K562 (cell line): ENCODE results near the gene SLC35F4. TPM values are rescaled to one million over a fixed set of nuclear protein-coding genes. Genes with fewer than 3 reads are reported as not detected.

Experiments
- ATAC-seq: fragments of 200-7000 bp; cut with Tn5 transposase; 3 replicates; pipeline ENCODE4 v1.9.1; 2020; ENCODE audit warnings: moderate library complexity
- BruUV-seq: library from RNA; stranded (reverse); fragments of 400-500 nt; replicated peaks from 2 replicates; lab custom pipeline; 2021; lab: Mats Ljungman, UMichigan
- CTCF ChIA-PET: fragments of 300-600 bp; formaldehyde crosslinking; extraction: SDS; loops from one replicate; lab custom pipeline; 2021; ENCODE audit warnings: low intra/inter-chr PET ratio; lab: Yijun Ruan, JAX
- POLR2A ChIA-PET: fragments of 300-600, 350-650 bp; sonication (Branson Sonifier 250); formaldehyde crosslinking; extraction: SDS; loops from one replicate; lab custom pipeline; 2021; ENCODE audit warnings: antibody characterized with exemption, inconsistent platforms; lab: Yijun Ruan, JAX
- DNase-seq, 4 experiments: peaks; one replicate each; pipeline versions ENCODE4 v3.0.0 to v3.0.0-alpha.2; 2011 to 2018; ENCODE audit warnings: low spot score in 3 of 4, mixed read lengths in 3 of 4; ENCODE audit errors: extremely low read depth in 1 of 4
- FAIRE-seq: peaks from 2 replicates; lab custom pipeline; 2011; peaks lifted over from hg19 to GRCh38; lab: Jason Lieb, UNC
- H2AFZ ChIP-seq: 2 replicates; pipeline ENCODE4 v1.6.0; 2011; ENCODE audit warnings: low read depth, low read length, control low read depth, inconsistent platforms
- H3K27ac ChIP-seq: fragments of 200-600 bp; 3 replicates; pipeline ENCODE4 v1.8.0; 2011; ENCODE audit warnings: low read depth, mild to moderate bottlenecking, control low read depth, inconsistent platforms, low read length, moderate library complexity, mixed read lengths; ENCODE audit errors: extremely low read depth
- H3K27me3 ChIP-seq, 2 experiments: fragments of 300-600 bp in 1 of 2; 2 replicates in 1 of 2; 3 replicates in 1 of 2; pipeline versions ENCODE4 v1.6.0 to v1.8.0; 2011; ENCODE audit warnings: inconsistent platforms in 2 of 2, low read length in 2 of 2, mild to moderate bottlenecking in 1 of 2, mixed read lengths in 1 of 2, moderate library complexity in 1 of 2; ENCODE audit not compliant: control insufficient read depth in 2 of 2, insufficient read depth in 2 of 2
- H3K36me3 ChIP-seq: fragments of 300-600 bp; 3 replicates; pipeline ENCODE4 v1.8.0; 2011; ENCODE audit warnings: mild to moderate bottlenecking, low read length, inconsistent platforms; ENCODE audit not compliant: control insufficient read depth, insufficient read depth
- H3K4me1 ChIP-seq, 2 experiments: fragments of 200-600 bp in 1 of 2; replicated peaks in 1 of 2; 2 replicates in 1 of 2; 3 replicates in 1 of 2; pipeline versions ENCODE4 v1.5.1 to v1.8.0; 2011; ENCODE audit warnings: inconsistent platforms in 2 of 2, low read length in 2 of 2, mild to moderate bottlenecking in 1 of 2, mixed read lengths in 1 of 2, moderate library complexity in 1 of 2; ENCODE audit not compliant: control insufficient read depth in 2 of 2, insufficient read depth in 2 of 2
- H3K4me2 ChIP-seq: 2 replicates; pipeline ENCODE4 v1.6.1; 2011; ENCODE audit warnings: low read length, control low read depth, inconsistent platforms, mixed read lengths; ENCODE audit not compliant: insufficient read depth
- H3K4me3 ChIP-seq: fragments of 200-600 bp; sonication (generic), shearing (Covaris generic); 2 replicates; pipeline ENCODE4 v1.5.1; 2016; ENCODE audit warnings: control low read depth, inconsistent platforms
- H3K79me2 ChIP-seq: fragments of 200-600 bp; 3 replicates; pipeline ENCODE4 v1.8.0; 2011; ENCODE audit warnings: low read length, inconsistent platforms; ENCODE audit not compliant: control insufficient read depth, insufficient read depth
- H3K9ac ChIP-seq, 2 experiments: 2 replicates each; pipeline versions ENCODE4 v1.6.0 to v1.6.1; 2011; ENCODE audit warnings: low read depth in 2 of 2, low read length in 2 of 2, control low read depth in 1 of 2, inconsistent platforms in 1 of 2, mild to moderate bottlenecking in 1 of 2, mixed read lengths in 1 of 2; ENCODE audit not compliant: insufficient read depth in 1 of 2
- H3K9me1 ChIP-seq: one replicate; pipeline ENCODE4 v1.6.0; 2011; ENCODE audit warnings: inconsistent platforms, mild to moderate bottlenecking, low read length, moderate library complexity; ENCODE audit not compliant: control insufficient read depth, insufficient read depth
- H3K9me3 ChIP-seq: replicated peaks from 2 replicates; pipeline ENCODE4 v1.5.1; 2011; ENCODE audit warnings: low read depth, low read length, inconsistent platforms; ENCODE audit not compliant: control insufficient read depth, insufficient read depth
- H4K20me1 ChIP-seq: replicated peaks from 2 replicates; pipeline ENCODE4 v1.6.1; 2011; ENCODE audit warnings: low read length, inconsistent platforms, mixed read lengths; ENCODE audit not compliant: control insufficient read depth, insufficient read depth
- ARID2 ChIP-seq: fragments of 450-650 bp; IDR thresholded peaks from 2 replicates; pipeline ENCODE4 v1.6.1; 2017; ENCODE audit warnings: antibody characterized with exemption, mild to moderate bottlenecking
- ARID4B ChIP-seq: sonication (generic); formaldehyde crosslinking; IDR thresholded peaks from 2 replicates; pipeline ENCODE4 v1.8.0; 2022; ENCODE audit warnings: mild to moderate bottlenecking, missing genetic modification reagents
- CBX3 ChIP-seq, 2 experiments: IDR thresholded peaks; 1 replicate in 1 of 2; 2 replicates in 1 of 2; pipeline ENCODE4 v1.6.1; 2012; ENCODE audit warnings: inconsistent platforms in 2 of 2, low read length in 2 of 2, borderline replicate concordance in 1 of 2, control low read depth in 1 of 2
- EP400 ChIP-seq: fragments of 450-650 bp; IDR thresholded peaks from 2 replicates; pipeline ENCODE4 v1.6.1; 2017; ENCODE audit warnings: antibody characterized with exemption, mild to moderate bottlenecking, moderate library complexity
- GTF3C2 ChIP-seq: IDR thresholded peaks from 3 replicates; pipeline ENCODE4 v1.6.1; 2011; ENCODE audit warnings: borderline replicate concordance, mild to moderate bottlenecking, moderate library complexity; ENCODE audit not compliant: insufficient read length; ENCODE audit errors: extremely low read depth
- POLR2B ChIP-seq: fragments of 450-650 bp; IDR thresholded peaks from 2 replicates; pipeline ENCODE4 v1.6.1; 2018; ENCODE audit warnings: low read depth; ENCODE audit not compliant: partially characterized antibody
- RB1 ChIP-seq: fragments of 450-650 bp; IDR thresholded peaks from 2 replicates; pipeline ENCODE4 v1.6.1; 2017; ENCODE audit warnings: low read depth, mild to moderate bottlenecking
- WHSC1 ChIP-seq: IDR thresholded peaks from one replicate; pipeline ENCODE4 v1.6.1; 2012; ENCODE audit warnings: low read length, control low read depth, inconsistent platforms
- ZFX ChIP-seq: sonication (generic); formaldehyde crosslinking; IDR thresholded peaks from 2 replicates; pipeline ENCODE4 v1.8.0; 2022; ENCODE audit warnings: mild to moderate bottlenecking, missing genetic modification reagents, moderate library complexity
- ZKSCAN3 ChIP-seq: fragments of 250-450 bp; sonication (Bioruptor Pico); IDR thresholded peaks from 2 replicates; pipeline ENCODE4 v1.4.0; 2020
- ZNF280B ChIP-seq: fragments of 250-450 bp; sonication (Bioruptor Pico); IDR thresholded peaks from 2 replicates; pipeline ENCODE4 v1.5.1; 2021; ENCODE audit warnings: mild to moderate bottlenecking
- ZNF586 ChIP-seq: fragments of 450-650 bp; formaldehyde crosslinking; conservative IDR thresholded peaks from 2 replicates; pipeline ENCODE4 v1.4.0; 2020; ENCODE audit warnings: mild to moderate bottlenecking, moderate library complexity
- WGBS: fragments of 100-300 bp; shearing (Covaris generic); methylation state at CpG from one replicate; pipeline ENCODE4 v1.1.6; 2016; ENCODE audit warnings: low coverage, mixed read lengths; ENCODE audit not compliant: insufficient coverage; ENCODE audit errors: missing lambda C conversion rate; 5-methylcytosine and 5-hydroxymethylcytosine counted together
- in situ Hi-C: fragments of 300-500 bp; cut with MboI; formaldehyde crosslinking; loops from 4 replicates; pipeline ENCODE4 v1.15.0; 2018; ENCODE audit warnings: inconsistent platforms, mixed read lengths
- intact Hi-C: fragments of 100-400 bp; cut with micrococcal nuclease; formaldehyde crosslinking; loops from 2 replicates; pipeline ENCODE4 v1.14.2; 2022
- polyA plus RNA-seq, 8 experiments: library from polyadenylated mRNA; depleted of rRNA in 4 of 8; stranded (reverse) in 5 of 8; unstranded in 3 of 8; fragments of >200 nt; fragmentation: Nextera tagmentation in 2 of 8; fragmentation: Illumina TruSeq in 1 of 8; extraction: Ambion mirVana in 2 of 8; extraction: Trizol in 1 of 8; gene quantifications; 2 replicates each; pipeline versions ENCODE4 v1.2.1 to v1.2.3, GENCODE V29; 2011 to 2014; ENCODE audit warnings: inconsistent platforms in 1 of 8, missing spikeins in 1 of 8
- total RNA-seq, 7 experiments: library from RNA; depleted of rRNA in 6 of 7; stranded (reverse); fragments of >200 nt in 6 of 7; fragmentation: Illumina TruSeq in 2 of 7; extraction: Trizol in 2 of 7; gene quantifications; 2 replicates each; pipeline versions ENCODE4 v1.2.1 to v1.2.3, GENCODE V29; 2011 to 2021; ENCODE audit warnings: low replicate concordance in 1 of 7

The SLC35F4 gene
- total and polyA plus RNA-seq, 9 of the 15 experiments (the other 6 are each of a cell fraction or from before 2014, with no cell fraction given), result 0.01 TPM; not detected in 8

- Histone ChIP-seq H3K27me3 (no peaks in the 10 kb centered on the region), H2AFZ (no peak overlapping the region), H3K36me3 (no peaks in the 10 kb centered on the region), H3K79me2 (no peaks in the 10 kb centered on the region), H3K4me1 (peaks cover 0 to 5% of the 10 kb centered on the region in 2 experiments; a peak in 1 of 5 replicates), H3K4me2 (no peak overlapping the region), H3K9ac (no peak overlapping the region), H3K9me3 (no peaks in the 10 kb centered on the region), H3K9me1 (no peaks in the 10 kb centered on the region), H3K27ac (no peak overlapping the region), H4K20me1 (no peaks in the 10 kb centered on the region), H3K4me3 (no peak overlapping the region)
- in situ Hi-C loops (no loop called here), intact Hi-C loops (no loop called here)
- ChIA-PET CTCF (no interaction called here), POLR2A (interaction anchor here (1.2 kb wide), 1 partner anchor 23 kb away, joined by 3 read pairs; no protein-coding TSS in a partner anchor)
- ATAC-seq (no peak), FAIRE-seq (no peak), DNase-seq (no peak)
- no TSS peak for BruUV-seq
- WGBS, result 0% methylated on average over 3 of the region's 3 CpGs
- TF ChIP-seq ARID4B (CRISPR knock-in tag) (no peak), WHSC1 (no peak), CBX3 (IDR thresholded peaks at IDR 0.05; ENCODE audit: borderline replicate concordance in 1 of 2, low read length in 2 of 2) (no peak), ZKSCAN3 (CRISPR knock-in tag) (no peak), ZFX (no peak), ZNF586 (CRISPR knock-in tag) (no peak), ZNF280B (CRISPR knock-in tag) (no peak), EP400 (no peak), POLR2B (no peak), ARID2 (no peak), RB1 (no peak), GTF3C2 (no peak)
Measured at GRCh38 chr14:57863471-57863870, 2.4 kb downstream of the SLC35F4 start.
